DMS53 treated with DMSO at 0.1 percent for 48 hours (cell line): ENCODE results near the gene ORC4.
A peak's percentile ranks its signal among the peaks of the same experiment; 100 is the strongest.

ENCODE experiments used
- DNase-seq: peaks from one replicate; lab custom pipeline; 2025; ENCODE audit not compliant: unreplicated experiment; lab: John Stamatoyannopoulos, UW

ORC4 gene

DNA sequence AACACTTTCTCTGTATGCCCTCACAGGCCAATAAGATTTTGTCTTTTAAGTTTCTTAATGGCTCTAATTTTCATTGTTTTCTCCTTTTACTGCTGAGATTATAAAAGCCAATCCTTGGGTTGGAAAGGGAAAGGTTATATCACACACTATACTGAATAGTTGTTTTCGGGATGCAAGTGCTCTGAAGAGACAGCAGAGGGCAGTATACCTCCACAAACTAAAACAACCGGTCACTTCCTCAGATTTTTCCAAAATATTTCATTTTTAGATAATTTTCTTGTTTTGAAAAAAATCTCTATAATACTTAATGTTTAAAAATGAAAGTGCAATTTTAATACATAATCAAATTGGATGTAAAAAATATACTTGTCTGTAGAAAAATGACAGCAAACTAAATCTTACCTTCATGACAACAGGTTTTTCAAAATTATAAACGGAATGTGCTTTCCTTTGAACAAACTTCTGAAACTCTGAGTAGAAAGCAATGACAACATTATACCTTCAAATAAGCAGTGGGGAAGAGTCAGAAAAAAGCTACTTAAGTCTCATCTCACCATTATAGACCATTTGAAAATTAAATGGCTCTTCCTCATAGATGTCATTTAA, 82.7 kb downstream of the ORC4 start:
- DNase-seq: no peak

DNA sequence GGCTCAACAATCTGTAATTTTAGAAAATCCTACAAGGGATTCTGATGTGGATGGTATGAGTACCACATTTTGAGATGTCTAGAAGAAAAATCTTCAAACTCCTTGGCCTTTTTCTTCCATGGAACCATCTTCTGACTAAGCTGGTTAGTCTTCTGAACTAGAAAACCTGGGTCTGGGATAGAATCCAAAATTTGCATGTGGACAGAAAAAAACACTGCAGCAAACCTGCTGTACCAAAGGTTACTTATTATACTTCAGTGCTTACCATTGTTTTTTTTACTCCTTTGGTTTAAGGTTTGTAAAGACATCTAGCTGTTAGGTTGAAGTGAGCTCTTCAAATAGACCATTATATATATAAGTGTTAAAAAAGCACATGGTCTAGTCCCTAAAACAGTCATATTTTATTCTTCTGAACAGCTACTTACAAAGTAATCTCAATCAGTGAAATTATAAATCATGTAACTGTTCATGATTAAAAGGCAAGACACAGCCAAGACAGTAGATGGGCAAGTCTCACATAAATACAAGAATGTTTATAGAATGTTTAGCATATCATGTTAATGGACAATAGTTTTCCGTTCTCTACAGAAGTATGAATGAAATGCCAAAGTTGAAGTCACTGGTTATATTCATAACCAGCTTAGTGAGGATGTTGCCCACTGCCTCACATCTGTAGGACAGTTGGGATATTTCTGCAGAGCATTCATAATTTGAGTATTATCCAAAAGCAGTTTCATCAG, 85.5 kb downstream of the ORC4 start:
- DNase-seq: no peak

DNA sequence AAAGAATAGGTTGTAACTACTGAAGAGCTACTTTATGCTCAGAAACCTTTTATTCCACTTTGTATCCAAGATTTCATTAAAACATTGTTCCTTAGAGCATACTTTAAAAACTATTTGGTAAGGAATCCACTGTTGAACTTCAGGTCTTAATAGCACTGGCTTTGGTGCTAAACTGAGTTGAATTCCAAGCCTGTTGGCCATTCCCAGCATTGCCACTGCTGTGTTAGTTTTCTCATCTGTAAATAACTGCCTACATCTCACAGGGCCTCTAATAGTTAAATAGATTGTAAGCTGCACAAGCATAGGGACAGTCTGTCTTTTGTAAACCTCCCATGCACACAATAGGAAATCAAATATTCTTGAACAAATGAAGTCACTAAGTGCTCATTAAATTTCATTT, 86.6 kb downstream of the ORC4 start:
- DNase-seq: no peak

DNA sequence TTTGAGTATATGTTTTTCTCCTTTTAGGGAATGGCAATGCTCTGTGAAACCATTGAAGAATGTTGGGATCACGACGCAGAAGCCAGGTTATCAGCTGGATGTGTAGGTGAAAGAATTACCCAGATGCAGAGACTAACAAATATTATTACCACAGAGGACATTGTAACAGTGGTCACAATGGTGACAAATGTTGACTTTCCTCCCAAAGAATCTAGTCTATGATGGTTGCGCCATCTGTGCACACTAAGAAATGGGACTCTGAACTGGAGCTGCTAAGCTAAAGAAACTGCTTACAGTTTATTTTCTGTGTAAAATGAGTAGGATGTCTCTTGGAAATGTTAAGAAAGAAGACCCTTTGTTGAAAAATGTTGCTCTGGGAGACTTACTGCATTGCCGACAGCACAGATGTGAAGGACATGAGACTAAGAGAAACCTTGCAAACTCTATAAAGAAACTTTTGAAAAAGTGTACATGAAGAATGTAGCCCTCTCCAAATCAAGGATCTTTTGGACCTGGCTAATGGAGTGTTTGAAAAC, 93.4 kb downstream of the ORC4 start:
- no peak for DNase-seq

DNA sequence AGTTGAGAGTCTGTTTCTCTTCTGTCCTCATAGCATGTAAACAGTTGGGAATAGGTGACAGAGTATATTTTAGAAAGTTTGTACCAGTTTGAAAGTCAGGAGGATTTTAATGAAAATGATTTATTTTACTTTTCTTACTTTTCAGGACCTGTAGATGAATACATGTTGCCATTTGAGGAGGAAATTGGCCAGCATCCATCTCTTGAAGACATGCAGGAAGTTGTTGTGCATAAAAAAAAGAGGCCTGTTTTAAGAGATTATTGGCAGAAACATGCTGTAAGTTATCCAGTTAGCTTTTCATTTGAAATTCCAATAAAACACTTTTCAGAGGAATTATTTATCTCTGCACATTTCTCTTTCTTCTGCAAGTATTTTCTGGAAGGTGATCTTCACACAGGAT, 94.7 kb downstream of the ORC4 start:
- no peak for DNase-seq

DNA sequence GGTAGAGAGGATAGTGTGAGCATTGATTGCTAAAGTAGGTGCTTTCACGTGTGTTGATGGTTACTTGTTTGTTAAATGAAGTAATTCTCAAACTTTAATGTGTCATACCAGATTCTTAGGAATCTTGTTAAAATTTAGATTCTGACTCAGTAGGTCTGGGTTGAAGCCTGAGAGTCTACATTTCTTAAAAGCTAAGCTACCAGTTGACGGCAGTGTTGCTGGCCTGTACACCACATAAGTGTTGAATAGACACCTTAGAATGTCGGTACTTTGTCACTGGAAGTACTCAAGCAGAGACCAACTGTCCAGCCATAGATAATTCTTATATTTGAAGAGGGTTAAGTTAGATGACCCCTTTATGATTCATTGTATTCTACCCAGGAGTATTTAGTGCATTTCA, 95.9 kb downstream of the ORC4 start:
- no peak for DNase-seq

DNA sequence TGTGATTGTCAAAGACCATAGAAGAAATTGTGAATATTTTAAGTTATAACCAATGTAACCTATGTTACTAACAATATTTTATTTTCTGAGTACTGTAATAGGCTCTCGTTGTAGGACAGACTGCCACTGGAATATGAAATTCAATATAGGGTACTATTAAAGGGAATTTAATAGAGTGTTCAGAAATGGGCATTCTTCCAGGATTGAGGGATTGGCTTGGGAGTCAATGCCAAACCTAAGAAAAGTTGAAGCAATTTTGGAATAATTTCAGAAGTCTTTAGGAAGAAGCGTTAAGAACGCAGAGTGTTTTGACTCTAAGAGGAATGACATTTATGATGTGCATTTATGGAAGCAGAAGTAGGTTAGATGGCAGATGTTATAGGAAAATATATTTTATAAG, 96.7 kb downstream of the ORC4 start:
- DNase-seq: no peak

DNA sequence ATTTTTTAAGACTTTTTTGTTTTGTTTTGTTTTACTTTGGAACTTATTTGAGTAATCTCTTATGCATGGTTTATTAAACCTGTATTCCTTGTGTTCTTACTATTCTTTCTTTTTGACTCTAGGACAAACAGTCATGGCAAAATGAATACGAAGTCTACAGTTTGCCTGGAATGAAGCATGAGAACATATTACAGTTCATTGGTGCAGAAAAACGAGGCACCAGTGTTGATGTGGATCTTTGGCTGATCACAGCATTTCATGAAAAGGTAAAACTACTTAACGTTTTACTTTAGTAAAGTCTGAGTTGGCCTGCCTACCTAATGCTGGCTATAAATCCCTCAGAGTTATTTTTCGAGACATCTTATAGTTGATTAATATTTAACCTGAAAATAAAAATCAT, 103.4 kb downstream of the ORC4 start:
- DNase-seq: no peak

DNA sequence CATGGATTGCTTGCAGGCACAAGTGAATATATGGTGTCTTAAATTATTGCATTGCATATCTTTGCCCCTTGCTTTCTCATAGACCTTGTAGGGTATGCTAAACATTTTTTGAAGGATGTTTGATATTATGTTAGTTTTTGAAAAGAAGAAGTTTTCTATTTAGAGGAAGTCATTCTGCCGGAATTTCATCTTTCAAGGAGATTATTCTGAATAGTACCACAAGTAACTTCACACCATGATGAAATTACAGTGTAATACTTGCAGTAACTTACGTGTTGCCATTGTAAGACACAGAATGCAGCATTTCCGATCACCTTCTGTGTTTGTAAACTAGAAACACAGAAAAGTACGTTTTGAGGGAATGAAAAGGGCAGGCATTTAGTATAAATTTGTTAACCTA, 103.8 kb downstream of the ORC4 start:
- DNase-seq: no peak

DNA sequence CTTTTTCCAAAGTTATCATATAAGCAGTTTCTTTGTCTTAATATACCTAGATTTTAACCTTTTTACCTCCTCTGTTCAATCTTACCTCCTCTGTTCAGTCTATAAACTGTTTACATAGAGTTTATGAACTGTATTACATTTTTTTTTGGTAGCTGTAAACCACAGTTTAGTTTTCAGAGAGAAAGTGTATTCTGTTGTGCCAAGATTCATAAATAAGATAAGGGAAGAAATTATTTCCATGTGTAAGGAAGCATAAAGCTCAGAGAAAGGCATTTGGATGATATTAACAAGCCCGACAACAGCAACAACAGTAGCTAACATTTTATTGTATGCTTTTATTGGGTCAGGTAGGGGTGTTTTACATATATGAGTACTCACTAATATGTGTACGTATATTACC, 104.5 kb downstream of the ORC4 start:
- no peak for DNase-seq

DNA sequence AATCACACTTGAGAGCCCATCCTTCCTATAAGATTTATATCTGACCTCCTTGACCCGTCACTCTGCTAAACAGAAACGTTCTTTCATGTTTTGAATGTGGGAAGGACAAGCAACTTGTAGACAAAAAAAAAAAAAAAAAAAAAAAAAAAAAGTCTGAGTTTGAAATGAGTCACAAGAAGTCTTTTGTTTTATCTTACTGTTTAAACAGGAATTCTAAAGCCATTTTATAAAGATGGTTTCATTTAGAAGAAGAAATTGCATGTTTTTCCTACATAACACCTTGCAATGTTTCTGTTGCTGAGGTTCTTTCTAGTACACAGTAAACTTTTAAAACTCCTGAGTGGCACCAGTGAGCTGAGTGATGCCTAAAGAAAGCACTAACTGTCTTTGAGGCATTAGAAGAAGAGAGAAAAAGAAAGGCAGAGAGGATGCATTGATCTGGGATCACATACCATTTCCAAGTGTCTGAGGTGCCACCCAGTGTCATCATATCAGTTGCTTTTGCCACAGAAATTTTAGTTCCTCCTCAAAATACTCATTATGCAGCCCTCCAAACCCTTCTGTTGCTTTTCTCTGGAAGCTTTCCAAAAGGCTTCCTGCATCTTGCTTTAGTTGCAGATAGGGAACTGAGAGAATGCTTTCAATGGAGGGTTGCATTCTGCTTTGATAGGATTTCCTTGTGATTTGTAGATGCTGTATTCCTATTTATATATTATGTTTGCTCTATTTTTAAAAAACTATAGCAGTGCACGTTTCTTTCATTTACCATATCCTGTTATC, 106.6 kb downstream of the ORC4 start:
- DNase-seq: no peak

DNA sequence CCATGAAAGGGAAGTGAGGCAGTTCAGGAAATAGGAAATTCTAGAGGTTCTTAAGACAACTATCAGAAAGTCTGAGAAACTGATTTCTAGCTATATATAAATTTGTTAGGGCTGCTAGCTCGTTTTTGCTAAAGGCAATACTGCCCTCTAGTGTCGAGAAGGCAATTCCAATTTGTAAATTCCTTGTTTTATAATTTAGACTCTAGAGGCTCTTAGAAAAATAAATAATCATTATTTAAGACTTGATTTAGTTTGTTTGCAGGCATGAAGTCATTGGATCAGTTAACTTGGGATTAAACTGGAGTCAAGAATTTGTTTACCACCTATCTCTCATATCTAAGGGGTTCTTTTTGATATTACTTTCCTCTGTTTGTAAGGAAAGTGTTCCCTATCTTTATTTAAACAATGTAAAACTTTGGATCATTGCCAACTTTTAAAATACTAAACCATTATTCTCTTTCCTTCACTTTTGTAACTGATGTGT, 109.5 kb downstream of the ORC4 start:
- DNase-seq: peak; percentile 1

DNA sequence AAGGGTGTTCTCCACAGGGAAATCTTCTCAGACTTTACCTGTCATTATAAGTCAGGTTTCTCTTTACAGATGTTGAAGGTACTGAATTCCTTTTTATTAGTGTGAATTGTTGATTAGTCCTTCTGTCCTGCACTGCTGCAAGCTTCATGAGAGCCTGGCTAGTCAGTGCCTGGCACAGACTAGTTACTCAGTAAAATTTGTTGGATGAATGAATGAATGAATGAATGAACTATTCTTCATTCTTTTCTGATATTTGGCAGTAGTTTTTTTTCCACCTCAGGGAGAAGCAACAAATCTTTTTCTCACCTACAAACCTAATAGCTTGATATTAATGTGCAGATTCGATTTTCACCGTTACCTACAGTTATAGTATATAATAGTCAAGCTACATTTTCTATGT, 111.4 kb downstream of the ORC4 start:
- no peak for DNase-seq

DNA sequence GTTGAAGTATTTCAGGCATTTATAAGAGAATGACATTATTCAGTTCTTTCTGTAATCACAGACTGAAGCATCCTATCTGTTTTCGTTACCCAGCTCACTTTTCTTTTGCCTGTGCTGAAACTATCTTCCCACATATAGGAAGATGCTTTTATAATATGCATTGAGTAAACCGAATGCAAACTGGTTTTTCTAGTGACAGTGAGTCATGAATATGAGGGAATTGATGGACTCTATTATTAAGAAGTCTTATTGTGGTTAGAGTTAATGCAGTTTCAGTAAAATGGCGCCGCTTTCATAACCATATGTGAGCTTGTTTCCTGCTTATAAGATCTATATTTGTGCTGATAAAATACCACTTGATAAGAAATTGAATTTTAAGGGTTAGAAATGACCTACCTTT, 116.5 kb downstream of the ORC4 start:
- DNase-seq: peak; percentile 2

DNA sequence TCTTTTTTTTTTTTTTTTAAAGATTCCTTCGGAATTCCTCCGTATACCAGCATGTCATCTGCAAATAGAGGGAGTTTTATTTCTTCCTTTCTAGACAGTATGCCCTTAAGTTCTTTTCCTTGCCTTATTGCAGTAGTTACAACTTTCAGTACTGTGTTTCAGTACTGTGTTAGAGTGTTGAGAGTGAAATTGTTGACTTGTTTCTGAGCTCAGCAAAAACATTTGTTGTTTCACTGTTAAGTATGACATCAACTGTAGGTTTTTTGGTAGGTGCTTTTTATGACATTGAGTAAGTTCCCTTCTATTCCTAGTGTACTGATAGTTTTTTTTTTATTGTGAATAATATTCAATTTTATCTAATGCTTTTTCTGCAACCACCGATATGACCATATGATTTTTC, 131.9 kb downstream of the ORC4 start:
- no peak for DNase-seq

DNA sequence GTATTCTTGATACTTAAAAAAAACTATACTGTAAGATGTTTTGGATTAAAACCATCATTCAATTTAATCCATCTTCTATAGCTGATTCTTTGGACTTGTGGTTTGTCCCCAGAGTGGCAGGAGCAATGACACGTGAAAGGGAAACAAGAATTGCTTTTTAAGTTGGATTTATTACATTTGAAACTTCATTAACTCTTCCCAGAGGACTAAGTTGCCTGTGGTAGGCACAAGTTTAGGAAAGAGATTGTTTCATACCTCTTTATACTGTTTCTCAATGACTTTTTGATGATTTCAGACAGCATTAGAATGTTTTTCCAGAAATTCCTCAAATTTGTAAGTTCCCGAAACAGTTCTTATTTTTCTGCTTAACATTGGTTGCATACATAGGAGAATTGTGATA, 134.4 kb downstream of the ORC4 start:
- DNase-seq: no peak

DNA sequence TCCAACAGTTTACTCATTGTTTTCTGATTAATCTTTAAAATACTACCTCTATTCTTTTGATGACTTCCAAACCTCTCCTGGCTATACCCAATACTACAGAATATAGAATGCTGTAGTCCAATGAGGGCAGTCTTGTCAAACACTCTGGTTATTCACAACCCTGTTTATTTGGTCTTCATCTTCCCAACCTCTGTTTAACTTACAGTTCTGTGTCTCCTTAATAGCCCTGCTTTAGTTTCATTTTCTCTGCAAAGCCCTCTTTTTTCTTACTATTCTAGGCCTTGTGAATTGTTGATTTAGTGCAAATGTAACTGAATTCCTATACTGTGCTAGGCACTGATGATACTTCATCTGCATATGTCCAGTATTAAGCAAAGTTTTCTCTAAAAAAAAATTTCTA, 135.7 kb downstream of the ORC4 start:
- no peak for DNase-seq

DNA sequence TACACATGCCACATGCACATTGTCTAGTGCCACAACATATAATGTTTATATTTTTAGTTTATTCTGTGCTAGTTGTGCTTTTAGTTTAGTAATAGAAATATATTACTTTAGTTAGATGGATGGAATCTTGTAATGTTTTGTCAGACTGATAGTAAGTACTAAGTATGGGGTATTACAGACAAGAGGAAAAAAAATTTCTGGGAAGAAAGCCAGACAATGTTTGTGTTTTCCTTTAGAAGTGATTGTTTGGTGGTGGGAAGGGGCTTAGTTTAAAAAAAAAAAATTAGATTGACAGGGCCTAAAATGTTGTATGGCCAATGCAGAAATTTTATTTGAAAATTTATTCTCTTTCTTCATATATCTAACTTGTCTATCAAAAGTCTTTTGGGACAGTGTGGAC, 137.9 kb downstream of the ORC4 start:
- DNase-seq: no peak
